SK-N-SH (cell line): ENCODE measurements around the gene HOXD13. TPM values are rescaled to one million over a fixed set of nuclear protein-coding genes. Genes with fewer than 3 reads are reported as not detected.
A peak's percentile ranks its signal among the peaks of the same experiment; 100 is the strongest.

Experiments
- CTCF ChIA-PET: fragments of 300-600, 350-600 bp; formaldehyde crosslinking; extraction: SDS; loops from one replicate; lab custom pipeline; 2021; lab: Yijun Ruan, JAX
- POLR2A ChIA-PET: fragments of 350-600 bp; sonication (Branson Sonifier 250); formaldehyde crosslinking; extraction: SDS; loops from one replicate; lab custom pipeline; 2020; ENCODE audit warnings: antibody characterized with exemption, inconsistent platforms; lab: Yijun Ruan, JAX
- DNase-seq: peaks from one replicate; pipeline ENCODE4 v3.0.0; 2012
- H2AFZ ChIP-seq: fragments of 200-600 bp; sonication (generic); 2 replicates; pipeline ENCODE4 v1.8.1; 2016; ENCODE audit warnings: antibody characterized with exemption, mild to moderate bottlenecking, low read depth
- H3F3A ChIP-seq: fragments of 200-600 bp; sonication (generic); replicated peaks from 2 replicates; pipeline ENCODE3; 2016; ENCODE audit warnings: antibody characterized with exemption, mild to moderate bottlenecking; ENCODE audit not compliant: insufficient read depth
- H3K27ac ChIP-seq, 2 experiments: fragments of 200-500 bp in 1 of 2; fragments of 200-600 bp in 1 of 2; sonication (Bioruptor generic) in 1 of 2; sonication (generic), shearing (Covaris generic) in 1 of 2; 2 replicates each; pipeline versions ENCODE4 v1.5.1 to v1.6.1; 2014 to 2016; ENCODE audit warnings: low read depth in 2 of 2, inconsistent platforms in 1 of 2, low read length in 1 of 2, mild to moderate bottlenecking in 1 of 2, mixed read lengths in 1 of 2
- H3K27me3 ChIP-seq: fragments of 200-600 bp; sonication (generic), shearing (Covaris generic); 2 replicates; pipeline ENCODE4 v1.6.1; 2016; ENCODE audit warnings: mixed run types; ENCODE audit not compliant: insufficient read depth
- H3K36me3 ChIP-seq, 2 experiments: fragments of 200-500 bp in 1 of 2; fragments of 200-600 bp in 1 of 2; sonication (Bioruptor generic) in 1 of 2; sonication (generic) in 1 of 2; replicated peaks in 1 of 2; 2 replicates each; pipeline versions ENCODE3 to v1.5.1; 2014 to 2016; ENCODE audit warnings: low read length in 1 of 2, mild to moderate bottlenecking in 1 of 2; ENCODE audit not compliant: insufficient read depth in 2 of 2, control insufficient read depth in 1 of 2
- H3K4me1 ChIP-seq, 2 experiments: fragments of 200-500 bp in 1 of 2; fragments of 200-600 bp in 1 of 2; sonication (Bioruptor generic) in 1 of 2; sonication (generic), shearing (Covaris generic) in 1 of 2; 2 replicates each; pipeline versions ENCODE4 v1.5.1 to v1.6.1; 2014 to 2016; ENCODE audit warnings: low read depth in 1 of 2, low read length in 1 of 2, mixed run types in 1 of 2; ENCODE audit not compliant: insufficient read depth in 2 of 2, control insufficient read depth in 1 of 2
- H3K4me2 ChIP-seq: fragments of 200-600 bp; sonication (generic), shearing (Covaris generic); 2 replicates; pipeline ENCODE4 v1.6.1; 2017; ENCODE audit warnings: mixed run types
- H3K4me3 ChIP-seq, 2 experiments: fragments of 200-500 bp in 1 of 2; fragments of 200-600 bp in 1 of 2; sonication (Bioruptor generic) in 1 of 2; sonication (generic), shearing (Covaris generic) in 1 of 2; 2 replicates each; pipeline versions ENCODE4 v1.5.1 to v1.8.1; 2014 to 2016; ENCODE audit warnings: low read depth in 2 of 2, inconsistent platforms in 1 of 2, low read length in 1 of 2, mild to moderate bottlenecking in 1 of 2, mixed read lengths in 1 of 2, moderate library complexity in 1 of 2
- H3K79me2 ChIP-seq: fragments of 200-600 bp; sonication (generic); 2 replicates; pipeline ENCODE4 v1.8.1; 2017; ENCODE audit warnings: mild to moderate bottlenecking; ENCODE audit not compliant: insufficient read depth
- H3K9ac ChIP-seq: fragments of 200-600 bp; sonication (generic); 2 replicates; pipeline ENCODE4 v1.6.1; 2017; ENCODE audit warnings: mixed run types
- H3K9me2 ChIP-seq: fragments of 200-600 bp; sonication (generic); 2 replicates; pipeline ENCODE4 v1.6.1; 2017; ENCODE audit warnings: mixed run types
- H3K9me3 ChIP-seq: fragments of 200-600 bp; sonication (generic); 2 replicates; pipeline ENCODE4 v1.6.1; 2017; ENCODE audit warnings: mixed run types, mild to moderate bottlenecking, moderate library complexity
- H4K20me1 ChIP-seq: fragments of 200-600 bp; sonication (generic); 2 replicates; pipeline ENCODE4 v1.6.1; 2017; ENCODE audit warnings: mild to moderate bottlenecking, mixed run types; ENCODE audit not compliant: insufficient read depth
- EZH2phosphoT487 ChIP-seq: fragments of 200-600 bp; sonication (generic); IDR thresholded peaks from 2 replicates; pipeline ENCODE4 v1.6.1; 2017; ENCODE audit warnings: low read depth, mixed run types, mild to moderate bottlenecking, antibody characterized with exemption, moderate library complexity, borderline replicate concordance
- NRF1 ChIP-seq: IDR thresholded peaks from 2 replicates; pipeline ENCODE4 v1.6.1; 2012; ENCODE audit warnings: low read depth, mild to moderate bottlenecking, low read length
- RCOR1 ChIP-seq: fragments of 150-350 bp; IDR thresholded peaks from 2 replicates; pipeline ENCODE4 v1.6.1; 2017; ENCODE audit warnings: antibody characterized with exemption, low read length
- YY1 ChIP-seq: IDR thresholded peaks from 2 replicates; pipeline ENCODE4 v1.4.0; 2012; ENCODE audit warnings: low read depth, mild to moderate bottlenecking
- WGBS: methylation state at CpG from one replicate; pipeline ENCODE4 v1.1.6; 2017; ENCODE audit warnings: low lambda C conversion rate; 5-methylcytosine and 5-hydroxymethylcytosine counted together
- polyA plus RNA-seq, 3 experiments: library from polyadenylated mRNA; depleted of rRNA; stranded (reverse); fragments of >200 nt; gene quantifications; 2 replicates each; pipeline ENCODE4 v1.2.3, GENCODE V29; 2012
- TF ChIP-seq, protein P1 (sequence below): IDR thresholded peaks from 2 replicates; pipeline ENCODE4 v1.6.1; 2012; ENCODE audit warnings: mild to moderate bottlenecking, low read depth, low read length, moderate library complexity
- TF ChIP-seq, protein P2 (sequence below): IDR thresholded peaks from 2 replicates; pipeline ENCODE4 v1.4.0; 2012; ENCODE audit warnings: low read depth

The HOXD13 gene
- polyA plus RNA-seq, 1 of the 3 experiments (the other 2 are of a cell fraction), result not detected

- 28% methylated on average over 33 of the region's 33 CpGs for WGBS
- H3K4me3 ChIP-seq, result peak overlapping the region; percentile 69
- CTCF ChIA-PET, result interaction anchor here (0.9 to 26.1 kb wide), 17 partner anchors 8 to 1016 kb away, joined by 3 to 1047 read pairs (median 7); partner anchors contain the start of gene HOXD10
- no peaks in the 10 kb centered on the region for H3K36me3 ChIP-seq
- H3F3A ChIP-seq, result peaks cover 33% of the 10 kb centered on the region
- H3K9me2 ChIP-seq, result no peaks in the 10 kb centered on the region
- H3K79me2 ChIP-seq, result peaks cover 20% of the 10 kb centered on the region
- peaks cover 28 to 42% of the 10 kb centered on the region in 2 experiments for H3K4me1 ChIP-seq
- H3K27me3 ChIP-seq, result no peaks in the 10 kb centered on the region
- H3K9me3 ChIP-seq, result no peaks in the 10 kb centered on the region
- H3K9ac ChIP-seq, result peak overlapping the region; percentile 66
- peak overlapping the region; percentile 68 for H2AFZ ChIP-seq
- TF ChIP-seq, protein P1, sequence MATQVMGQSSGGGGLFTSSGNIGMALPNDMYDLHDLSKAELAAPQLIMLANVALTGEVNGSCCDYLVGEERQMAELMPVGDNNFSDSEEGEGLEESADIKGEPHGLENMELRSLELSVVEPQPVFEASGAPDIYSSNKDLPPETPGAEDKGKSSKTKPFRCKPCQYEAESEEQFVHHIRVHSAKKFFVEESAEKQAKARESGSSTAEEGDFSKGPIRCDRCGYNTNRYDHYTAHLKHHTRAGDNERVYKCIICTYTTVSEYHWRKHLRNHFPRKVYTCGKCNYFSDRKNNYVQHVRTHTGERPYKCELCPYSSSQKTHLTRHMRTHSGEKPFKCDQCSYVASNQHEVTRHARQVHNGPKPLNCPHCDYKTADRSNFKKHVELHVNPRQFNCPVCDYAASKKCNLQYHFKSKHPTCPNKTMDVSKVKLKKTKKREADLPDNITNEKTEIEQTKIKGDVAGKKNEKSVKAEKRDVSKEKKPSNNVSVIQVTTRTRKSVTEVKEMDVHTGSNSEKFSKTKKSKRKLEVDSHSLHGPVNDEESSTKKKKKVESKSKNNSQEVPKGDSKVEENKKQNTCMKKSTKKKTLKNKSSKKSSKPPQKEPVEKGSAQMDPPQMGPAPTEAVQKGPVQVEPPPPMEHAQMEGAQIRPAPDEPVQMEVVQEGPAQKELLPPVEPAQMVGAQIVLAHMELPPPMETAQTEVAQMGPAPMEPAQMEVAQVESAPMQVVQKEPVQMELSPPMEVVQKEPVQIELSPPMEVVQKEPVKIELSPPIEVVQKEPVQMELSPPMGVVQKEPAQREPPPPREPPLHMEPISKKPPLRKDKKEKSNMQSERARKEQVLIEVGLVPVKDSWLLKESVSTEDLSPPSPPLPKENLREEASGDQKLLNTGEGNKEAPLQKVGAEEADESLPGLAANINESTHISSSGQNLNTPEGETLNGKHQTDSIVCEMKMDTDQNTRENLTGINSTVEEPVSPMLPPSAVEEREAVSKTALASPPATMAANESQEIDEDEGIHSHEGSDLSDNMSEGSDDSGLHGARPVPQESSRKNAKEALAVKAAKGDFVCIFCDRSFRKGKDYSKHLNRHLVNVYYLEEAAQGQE, result no peak
- TF ChIP-seq EZH2phosphoT487 (no peak), YY1 (peak; percentile 15; the same call in 1 of the 2 replicates)
- TF ChIP-seq, all 33 proteins: peak for 1
- H4K20me1 ChIP-seq, result no peaks in the 10 kb centered on the region
- H3K27ac ChIP-seq, result peak overlapping the region; percentile 62 to 63
- POLR2A ChIA-PET, result interaction anchor here (0.7 to 6.3 kb wide), 8 partner anchors 7 to 1261 kb away, joined by 3 to 45 read pairs (median 6); partner anchors contain the start of genes HOXD9 and MTX2
- no peak for DNase-seq
- H3K4me2 ChIP-seq, result peak overlapping the region; percentile 81
These were observed 40.0 kb downstream of the HOXD13 start for GRCh38 chr2:176132205-176133171.

GRCh38 chr2:176133389-176133788 lies 40.9 kb downstream of the HOXD13 start:
- Histone ChIP-seq H3K27me3 (no peaks in the 10 kb centered on the region), H3K27ac (peak overlapping the region; percentile 62 to 63; a peak in 3 of 4 replicates), H3K9me2 (no peaks in the 10 kb centered on the region), H3K4me3 (no peak overlapping the region; a peak in 1 of 4 replicates), H3K4me2 (peak overlapping the region; percentile 81), H3K4me1 (peaks cover 28 to 48% of the 10 kb centered on the region in 2 experiments), H3K9ac (no peak overlapping the region; the same call in 1 of the 2 replicates), H4K20me1 (no peaks in the 10 kb centered on the region), H3F3A (peaks cover 38% of the 10 kb centered on the region), H3K79me2 (peaks cover 29% of the 10 kb centered on the region), H2AFZ (no peak overlapping the region), H3K36me3 (no peaks in the 10 kb centered on the region), H3K9me3 (no peaks in the 10 kb centered on the region)
- DNase-seq, result no peak
- ChIA-PET CTCF (interaction anchor here (1.0 to 26.1 kb wide), 9 partner anchors 18 to 1015 kb away, joined by 3 to 1047 read pairs (median 9); no protein-coding TSS in a partner anchor), POLR2A (interaction anchor here (0.9 to 6.3 kb wide), 4 partner anchors 11 to 521 kb away, joined by 3 to 45 read pairs (median 30); partner anchors contain the start of gene HOXD9)
- TF ChIP-seq, protein P2, sequence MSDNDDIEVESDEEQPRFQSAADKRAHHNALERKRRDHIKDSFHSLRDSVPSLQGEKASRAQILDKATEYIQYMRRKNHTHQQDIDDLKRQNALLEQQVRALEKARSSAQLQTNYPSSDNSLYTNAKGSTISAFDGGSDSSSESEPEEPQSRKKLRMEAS, result no peak
- TF ChIP-seq NRF1 (no peak), RCOR1 (no peak)
- TF ChIP-seq, protein P1, result no peak
